ENCODE results near the gene ELAVL1. TPM values are rescaled to one million over a fixed set of nuclear protein-coding genes. Genes with fewer than 3 reads are reported as not detected.
"Not testable (repeated sequence)": the region's sequence is repeated elsewhere in the genome, so short reads cannot be mapped to it uniquely, and the experiment has no call there.

The ELAVL1 gene
- total RNA-seq, 8 experiments from 2014 or later, result 22.4 to 86.2 (median 31.9) TPM

DNA sequence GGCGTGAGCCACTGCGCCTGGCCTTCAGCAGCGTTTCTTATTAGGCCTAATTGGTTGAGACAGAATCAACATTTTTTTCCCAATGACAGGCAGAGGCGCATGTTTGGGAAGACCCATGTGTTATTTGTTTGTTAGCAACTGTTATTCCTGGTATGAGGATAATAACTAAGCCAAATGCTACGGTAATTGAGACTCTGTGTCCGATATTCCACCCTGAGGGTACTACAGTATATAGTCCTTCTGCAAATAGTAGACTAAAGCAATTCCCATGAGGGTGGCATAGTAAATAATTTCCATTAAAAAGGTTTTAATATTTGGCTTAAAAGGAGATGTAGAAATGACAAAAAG lies 28.7 kb upstream of the ELAVL1 start:
- 0 to 100% (median 86%) methylated on average over 1 to 5 of the region's 6 CpGs; no CpG with 5 or more reads in 1 of the 10 experiments for WGBS, 10 experiments
- Histone ChIP-seq H3K4me3 (no peak overlapping the region), H3K27ac (no peak overlapping the region), H3K4me1 (replicated peaks in 1 of 2) (peaks cover 4 to 5% of the 10 kb centered on the region in 2 donors)
- peak in 1 of 8 experiments; percentile 67 for ATAC-seq (replicated peaks in 6 of 8)
- in situ Hi-C loops (cut with MboI; ENCODE audit: low pct_unique_long_range_greater_than_20kb in 2 of 9, low sequenced_read_pairs in 9 of 9, unreplicated experiment in 9 of 9), result no loop called here

GRCh38 chr19:8033287-8034177 lies 28.1 kb upstream of the ELAVL1 start:
- H3K4me1 ChIP-seq (replicated peaks in 1 of 2), result peaks cover 5 to 11% of the 10 kb centered on the region in 2 donors
- WGBS, 10 experiments, result 22 to 100% (median 88%) methylated on average over 1 to 15 of the region's 22 CpGs; no CpG with 5 or more reads in 2 of the 10 experiments
- H3K27ac ChIP-seq; ATAC-seq (replicated peaks in 6 of 8); in situ Hi-C loops (cut with MboI; ENCODE audit: low pct_unique_long_range_greater_than_20kb in 2 of 9, low sequenced_read_pairs in 9 of 9, unreplicated experiment in 9 of 9); H3K4me3 ChIP-seq: not testable (repeated sequence)

DNA sequence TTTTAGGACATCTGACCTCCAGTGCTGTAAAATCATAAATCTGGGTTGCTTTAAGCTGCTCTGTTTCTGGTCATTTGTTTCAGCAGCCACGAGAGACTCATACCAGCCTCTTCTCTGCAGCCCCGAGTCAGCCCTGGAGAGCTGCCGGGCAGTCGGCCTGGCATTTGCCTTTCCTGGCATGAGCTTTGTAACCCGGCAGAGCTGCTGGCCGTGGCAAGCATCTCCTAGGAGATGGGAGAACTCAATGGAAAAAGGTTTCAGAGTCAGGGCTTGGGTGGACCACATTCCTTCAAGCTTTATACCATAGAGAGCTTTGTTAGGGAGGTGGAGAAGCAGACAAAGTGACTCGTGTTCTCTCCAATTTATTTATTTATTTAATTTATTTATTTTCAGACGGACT lies 25.5 kb upstream of the ELAVL1 start:
- ATAC-seq (replicated peaks in 6 of 8), result peak in 2 of 8 experiments; percentile 12 to 85
- Histone ChIP-seq H3K27ac (no peak overlapping the region), H3K4me3 (no peak overlapping the region), H3K4me1 (replicated peaks in 1 of 2) (peaks cover 5 to 11% of the 10 kb centered on the region in 2 donors)
- in situ Hi-C loops (cut with MboI; ENCODE audit: low pct_unique_long_range_greater_than_20kb in 2 of 9, low sequenced_read_pairs in 9 of 9, unreplicated experiment in 9 of 9), result no loop called here
- WGBS, 10 experiments, result 8 to 100% (median 86%) methylated on average over 1 to 6 of the region's 8 CpGs; no CpG with 5 or more reads in 3 of the 10 experiments

DNA sequence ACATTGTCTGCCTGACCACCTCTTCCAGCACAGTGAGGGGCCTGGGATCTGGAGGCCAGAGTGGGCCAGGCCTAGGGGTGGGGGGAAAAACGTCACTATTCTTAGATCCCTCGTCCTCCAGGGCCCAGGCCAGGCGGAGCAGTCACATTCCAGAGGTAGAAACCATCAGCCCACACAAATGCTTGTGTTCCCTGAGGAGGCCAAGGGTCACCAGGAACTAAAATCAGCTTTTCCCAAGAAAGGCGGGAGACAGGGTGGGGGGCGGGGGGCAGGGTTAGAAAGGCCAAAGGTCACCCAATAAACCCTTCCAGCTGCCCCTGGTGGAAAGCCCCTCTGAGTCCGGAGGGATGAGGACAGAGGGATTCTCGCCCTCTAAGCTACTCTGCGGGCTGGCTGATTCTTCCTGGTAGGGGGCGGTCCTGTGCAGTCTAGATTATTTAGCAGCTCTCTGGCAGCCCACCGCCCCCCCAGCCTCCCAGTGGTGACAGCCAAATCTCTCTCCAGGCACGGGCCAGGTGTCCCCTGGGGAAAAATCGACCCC lies 23.6 kb upstream of the ELAVL1 start:
- in situ Hi-C loops (cut with MboI; ENCODE audit: low pct_unique_long_range_greater_than_20kb in 2 of 9, low sequenced_read_pairs in 9 of 9, unreplicated experiment in 9 of 9), result no loop called here
- H3K27ac ChIP-seq, result peak overlapping the region in 1 of 2 donors; percentile 39
- peak in 2 of 8 experiments; percentile 25 to 28 for ATAC-seq (replicated peaks in 6 of 8)
- 0 to 20% methylated on average over 1 of the region's 12 CpGs; no CpG with 5 or more reads in 8 of the 10 experiments for WGBS, 10 experiments
- peaks cover 5 to 11% of the 10 kb centered on the region in 2 donors for H3K4me1 ChIP-seq (replicated peaks in 1 of 2)
- H3K4me3 ChIP-seq, result no peak overlapping the region

DNA sequence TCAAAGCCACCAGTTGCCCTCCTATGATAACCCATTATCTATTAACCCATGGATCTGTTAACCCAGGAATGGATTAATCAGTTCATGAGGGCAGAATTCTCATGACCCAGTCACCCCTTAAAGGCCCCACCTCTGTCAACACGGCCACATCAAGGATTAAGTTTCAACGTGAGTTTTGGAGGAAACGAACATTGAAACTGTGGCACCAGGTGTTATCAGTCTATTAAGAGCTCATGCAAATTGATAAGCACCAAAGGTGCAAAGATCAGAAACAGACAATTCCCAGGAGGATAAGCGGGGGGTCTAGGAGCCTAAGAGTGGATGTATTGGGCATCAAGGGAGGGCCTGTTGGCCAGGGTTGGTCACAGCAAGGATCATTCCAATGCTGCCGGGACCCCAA lies 19.9 kb upstream of the ELAVL1 start:
- H3K27ac ChIP-seq, result no peak overlapping the region

GRCh38 chr19:8024256-8024655 lies 18.8 kb upstream of the ELAVL1 start:
- H3K27ac ChIP-seq; in situ Hi-C loops (cut with MboI; ENCODE audit: low pct_unique_long_range_greater_than_20kb in 2 of 9, low sequenced_read_pairs in 9 of 9, unreplicated experiment in 9 of 9); H3K4me1 ChIP-seq (replicated peaks in 1 of 2); H3K4me3 ChIP-seq; ATAC-seq (replicated peaks in 6 of 8): not testable (repeated sequence)
- 86 to 100% (median 98%) methylated on average over 1 to 3 of the region's 3 CpGs; no CpG with 5 or more reads in 4 of the 10 experiments for WGBS, 10 experiments

More for the DNA sequence above, 19.9 kb upstream of the ELAVL1 start:
- ATAC-seq (replicated peaks in 6 of 8), result no peak
- in situ Hi-C loops (cut with MboI; ENCODE audit: low pct_unique_long_range_greater_than_20kb in 2 of 9, low sequenced_read_pairs in 9 of 9, unreplicated experiment in 9 of 9), result no loop called here
- Histone ChIP-seq H3K4me3 (no peak overlapping the region), H3K4me1 (replicated peaks in 1 of 2) (peaks cover 5 to 11% of the 10 kb centered on the region in 2 donors)
- 60 to 100% (median 90%) methylated on average over 1 to 4 of the region's 5 CpGs; no CpG with 5 or more reads in 1 of the 10 experiments for WGBS, 10 experiments

- H3K27ac ChIP-seq, result no peak overlapping the region
- H3K4me1 ChIP-seq (replicated peaks in 1 of 2), result no peaks in the 10 kb centered on the region
- in situ Hi-C loops (cut with MboI; ENCODE audit: low pct_unique_long_range_greater_than_20kb in 2 of 9, low sequenced_read_pairs in 9 of 9, unreplicated experiment in 9 of 9), result no loop called here
- 35 to 96% (median 90%) methylated on average over 1 to 4 of the region's 5 CpGs; no CpG with 5 or more reads in 1 of the 10 experiments for whole genome bisulfite sequencing, 10 experiments
- H3K4me3 ChIP-seq, result no peak overlapping the region
- ATAC-seq (replicated peaks in 6 of 8), result no peak
Measured at GRCh38 chr19:8023371-8023770, 17.9 kb upstream of the ELAVL1 start.

DNA sequence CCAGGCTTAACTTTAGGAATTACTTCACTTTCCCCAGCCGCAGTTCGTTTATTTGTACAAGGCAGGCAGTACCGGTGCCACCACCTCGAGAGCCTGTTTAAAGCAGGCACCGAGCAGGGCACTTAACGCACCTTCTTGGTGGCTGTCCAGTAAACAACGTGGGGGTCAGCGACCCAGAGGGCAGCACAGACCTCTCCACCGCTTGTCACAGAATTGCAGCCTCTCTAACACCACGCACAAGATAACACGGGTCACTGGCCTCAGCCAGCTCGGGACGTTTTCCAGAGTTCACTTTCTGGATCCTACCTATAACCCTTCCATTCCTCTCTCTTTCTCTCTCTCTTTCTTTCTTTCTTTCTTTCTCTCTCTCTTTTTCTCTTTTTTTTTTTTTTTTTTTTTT lies 16.8 kb upstream of the ELAVL1 start:
- H3K4me1 ChIP-seq (replicated peaks in 1 of 2), result no peaks in the 10 kb centered on the region
- 64 to 100% (median 85%) methylated on average over 1 to 13 of the region's 13 CpGs; no CpG with 5 or more reads in 2 of the 10 experiments for WGBS, 10 experiments
- in situ Hi-C loops (cut with MboI; ENCODE audit: low pct_unique_long_range_greater_than_20kb in 2 of 9, low sequenced_read_pairs in 9 of 9, unreplicated experiment in 9 of 9), result no loop called here
- ATAC-seq (replicated peaks in 6 of 8), result no peak
- H3K4me3 ChIP-seq, result no peak overlapping the region
- no peak overlapping the region for H3K27ac ChIP-seq

- ATAC-seq (replicated peaks in 6 of 8), result no peak
- 57 to 100% (median 88%) methylated on average over 2 to 6 of the region's 8 CpGs; no CpG with 5 or more reads in 1 of the 10 experiments for WGBS, 10 experiments
- no peak overlapping the region for H3K4me3 ChIP-seq
- no peaks in the 10 kb centered on the region for H3K4me1 ChIP-seq (replicated peaks in 1 of 2)
- no peak overlapping the region for H3K27ac ChIP-seq
- in situ Hi-C loops (cut with MboI; ENCODE audit: low pct_unique_long_range_greater_than_20kb in 2 of 9, low sequenced_read_pairs in 9 of 9, unreplicated experiment in 9 of 9), result no loop called here
Measured at GRCh38 chr19:8021374-8021773, 15.9 kb upstream of the ELAVL1 start.

DNA sequence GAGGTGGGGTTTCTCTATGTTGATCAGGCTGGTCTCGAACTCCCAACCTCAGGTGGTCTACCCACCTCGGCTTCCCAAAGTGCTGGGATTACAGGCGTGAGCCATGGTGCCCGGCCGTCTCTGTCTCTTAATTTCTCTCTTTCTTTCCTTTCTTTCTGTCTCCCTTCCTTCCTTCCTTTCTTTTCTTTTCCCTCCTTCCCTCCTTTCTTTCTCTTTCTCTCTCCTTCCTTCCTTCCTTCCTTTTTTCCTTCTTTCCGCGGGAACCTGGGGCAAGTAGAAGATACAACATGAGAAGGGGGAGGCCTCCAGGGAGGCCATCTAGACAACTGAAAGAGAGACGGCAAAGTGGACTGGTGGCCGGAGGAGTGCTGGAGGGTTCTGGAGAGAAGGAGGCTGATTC lies 15.2 kb upstream of the ELAVL1 start:
- WGBS, 10 experiments, result 47 to 100% (median 85%) methylated on average over 2 to 9 of the region's 9 CpGs
- in situ Hi-C loops (cut with MboI; ENCODE audit: low pct_unique_long_range_greater_than_20kb in 2 of 9, low sequenced_read_pairs in 9 of 9, unreplicated experiment in 9 of 9), result no loop called here
- no peak for ATAC-seq (replicated peaks in 6 of 8)
- no peak overlapping the region for H3K27ac ChIP-seq
- H3K4me1 ChIP-seq (replicated peaks in 1 of 2), result no peaks in the 10 kb centered on the region
- no peak overlapping the region for H3K4me3 ChIP-seq

GRCh38 chr19:8017808-8018207 lies 12.4 kb upstream of the ELAVL1 start:
- ATAC-seq (replicated peaks in 6 of 8), result peak in 1 of 8 experiments; percentile 41
- 66 to 85% (median 80%) methylated on average over 1 to 8 of the region's 14 CpGs; no CpG with 5 or more reads in 3 of the 10 experiments for WGBS, 10 experiments
- Histone ChIP-seq H3K27ac (no peak overlapping the region), H3K4me1 (replicated peaks in 1 of 2) (no peaks in the 10 kb centered on the region), H3K4me3 (no peak overlapping the region)
- in situ Hi-C loops (cut with MboI; ENCODE audit: low pct_unique_long_range_greater_than_20kb in 2 of 9, low sequenced_read_pairs in 9 of 9, unreplicated experiment in 9 of 9), result no loop called here

- Histone ChIP-seq H3K4me3 (peak overlapping the region; percentile 71 to 92 (median 79)), H3K27ac (peak overlapping the region; percentile 93 to 96), H3K4me1 (replicated peaks in 1 of 2) (peaks cover 14 to 20% of the 10 kb centered on the region in 2 donors)
- ATAC-seq (replicated peaks in 6 of 8), result peak; percentile 42 to 57 (median 50)
- 0% methylated on average over 2 to 17 of the region's 74 CpGs; no CpG with 5 or more reads in 6 of the 10 experiments for WGBS, 10 experiments
- in situ Hi-C loops (cut with MboI; ENCODE audit: low pct_unique_long_range_greater_than_20kb in 2 of 9, low sequenced_read_pairs in 9 of 9, unreplicated experiment in 9 of 9), result no loop called here
Measured at GRCh38 chr19:8004723-8005513, 523 bp downstream of the ELAVL1 start.
